ENCODE measurements around the gene BANP. TPM values are rescaled to one million over a fixed set of nuclear protein-coding genes. Genes with fewer than 3 reads are reported as not detected.

The BANP gene
- total RNA-seq, 2 experiments from 2014 or later = 39.6 to 58.0 TPM

GRCh38 chr16:87914812-87915211, 36.4 kb upstream of the BANP start:
- Histone ChIP-seq H3K36me3 (ENCODE audit: insufficient read depth, low read length) (no peaks in the 10 kb centered on the region), H3K4me1 (ENCODE audit: insufficient read depth, low read length, poor library complexity, severe bottlenecking) (no peaks in the 10 kb centered on the region), H4K20me1 (ENCODE audit: insufficient read depth, low read length) (no peaks in the 10 kb centered on the region), H3K4me2 (ENCODE audit: low read length) (no peak overlapping the region), H2AFZ (ENCODE audit: low read length) (no peak overlapping the region), H3K79me2 (ENCODE audit: insufficient read depth, low read depth, low read length) (no peaks in the 10 kb centered on the region), H3K9me3 (ENCODE audit: low read length) (no peaks in the 10 kb centered on the region), H3K9me2 (ENCODE audit: insufficient read depth, low read length) (no peaks in the 10 kb centered on the region), H3K4me3 (ENCODE audit: low read depth, low read length, poor library complexity, severe bottlenecking) (no peak overlapping the region), H3K27ac (ENCODE audit: low read depth, low read length, poor library complexity, severe bottlenecking) (no peak overlapping the region)
- TF ChIP-seq EZH2phosphoT487 (IDR thresholded peaks at IDR 0.05; ENCODE audit: borderline replicate concordance, low read depth, low read length) = no peak
- TF ChIP-seq CTCF (conservative IDR thresholded peaks at IDR 0.05; ENCODE audit: low read length) = no peak
- DNase-seq (ENCODE audit: low spot score) = no peak
- BruUV-seq (replicated peaks) = no TSS peak
- intact Hi-C loops (cut with micrococcal nuclease; ENCODE audit: unreplicated experiment) = no loop called here
- CTCF ChIA-PET (ENCODE audit: unreplicated experiment) = no interaction called here
- POLR2A ChIA-PET = no interaction called here

- Histone ChIP-seq H2AFZ (ENCODE audit: low read length) (no peak overlapping the region), H4K20me1 (ENCODE audit: insufficient read depth, low read length) (no peaks in the 10 kb centered on the region), H3K36me3 (ENCODE audit: insufficient read depth, low read length) (no peaks in the 10 kb centered on the region), H3K4me3 (ENCODE audit: low read depth, low read length, poor library complexity, severe bottlenecking) (no peak overlapping the region), H3K9me3 (ENCODE audit: low read length) (no peaks in the 10 kb centered on the region), H3K4me1 (ENCODE audit: insufficient read depth, low read length, poor library complexity, severe bottlenecking) (no peaks in the 10 kb centered on the region), H3K4me2 (ENCODE audit: low read length) (no peak overlapping the region), H3K9me2 (ENCODE audit: insufficient read depth, low read length) (no peaks in the 10 kb centered on the region), H3K27ac (ENCODE audit: low read depth, low read length, poor library complexity, severe bottlenecking) (no peak overlapping the region), H3K79me2 (ENCODE audit: insufficient read depth, low read depth, low read length) (no peaks in the 10 kb centered on the region)
- ChIA-PET CTCF (ENCODE audit: unreplicated experiment) (no interaction called here), POLR2A (no interaction called here)
- no TSS peak for BruUV-seq (replicated peaks)
- DNase-seq (ENCODE audit: low spot score) = no peak
- TF ChIP-seq EZH2phosphoT487 (IDR thresholded peaks at IDR 0.05; ENCODE audit: borderline replicate concordance, low read depth, low read length) (no peak), CTCF (conservative IDR thresholded peaks at IDR 0.05; ENCODE audit: low read length) (no peak)
- intact Hi-C loops (cut with micrococcal nuclease; ENCODE audit: unreplicated experiment) = no loop called here
Measured at GRCh38 chr16:87917503-87917902, 33.7 kb upstream of the BANP start.

GRCh38 chr16:87918338-87918737, 32.9 kb upstream of the BANP start:
- Histone ChIP-seq H2AFZ (ENCODE audit: low read length) (no peak overlapping the region), H3K4me1 (ENCODE audit: insufficient read depth, low read length, poor library complexity, severe bottlenecking) (no peaks in the 10 kb centered on the region), H3K9me3 (ENCODE audit: low read length) (no peaks in the 10 kb centered on the region), H3K9me2 (ENCODE audit: insufficient read depth, low read length) (no peaks in the 10 kb centered on the region), H4K20me1 (ENCODE audit: insufficient read depth, low read length) (no peaks in the 10 kb centered on the region), H3K79me2 (ENCODE audit: insufficient read depth, low read depth, low read length) (no peaks in the 10 kb centered on the region), H3K4me3 (ENCODE audit: low read depth, low read length, poor library complexity, severe bottlenecking) (no peak overlapping the region), H3K36me3 (ENCODE audit: insufficient read depth, low read length) (no peaks in the 10 kb centered on the region), H3K27ac (ENCODE audit: low read depth, low read length, poor library complexity, severe bottlenecking) (no peak overlapping the region), H3K4me2 (ENCODE audit: low read length) (no peak overlapping the region)
- BruUV-seq (replicated peaks) = no TSS peak
- no peak for DNase-seq (ENCODE audit: low spot score)
- POLR2A ChIA-PET = no interaction called here
- CTCF ChIA-PET (ENCODE audit: unreplicated experiment) = no interaction called here
- TF ChIP-seq CTCF (conservative IDR thresholded peaks at IDR 0.05; ENCODE audit: low read length) = no peak
- TF ChIP-seq EZH2phosphoT487 (IDR thresholded peaks at IDR 0.05; ENCODE audit: borderline replicate concordance, low read depth, low read length) = no peak
- intact Hi-C loops (cut with micrococcal nuclease; ENCODE audit: unreplicated experiment) = no loop called here
